Lower leg skin (tissue), 3 donors: ENCODE data around the gene MBD5.

Experiments used
- CTCF ChIP-seq, 3 donors: fragments of 450-650 bp; IDR thresholded peaks; one replicate each; pipeline ENCODE4 v1.5.1; 2016; ENCODE audit warnings: antibody characterized with exemption in 3 of 3, mild to moderate bottlenecking in 3 of 3, moderate library complexity in 2 of 3
- POLR2A ChIP-seq, 2 donors: fragments of 450-650 bp; IDR thresholded peaks; one replicate each; pipeline ENCODE4 v1.6.1; 2016 to 2017; ENCODE audit warnings: antibody characterized with exemption in 2 of 2, mild to moderate bottlenecking in 1 of 2, moderate library complexity in 1 of 2

- TF ChIP-seq POLR2A (IDR thresholded peaks at IDR 0.05), result no peak
- TF ChIP-seq CTCF (IDR thresholded peaks at IDR 0.05), result no peak
Measured at GRCh38 chr2:148303161-148303560, 282.3 kb downstream of the MBD5 start.
